HepG2 (cell line): ENCODE measurements around the gene SBK3.
"Not testable (repeated sequence)": the region's sequence is repeated elsewhere in the genome, so short reads cannot be mapped to it uniquely, and the experiment has no call there.

Source experiments
- CHD2 ChIP-seq: IDR thresholded peaks from 2 replicates; pipeline ENCODE4 v1.6.1; 2011; ENCODE audit warnings: low read depth, low read length, improper control_type of control experiment
- CTCF ChIP-seq: sonication (generic); formaldehyde crosslinking; IDR thresholded peaks from 2 replicates; pipeline ENCODE4 v1.5.0; 2020; ENCODE audit warnings: mild to moderate bottlenecking, missing genetic modification reagents, moderate library complexity
- EP300 ChIP-seq, 3 experiments: sonication (generic) in 1 of 3; formaldehyde crosslinking in 1 of 3; IDR thresholded peaks; 2 replicates each; pipeline versions ENCODE4 v1.5.1 to v1.6.1; 2011 to 2020; ENCODE audit warnings: low read depth in 2 of 3, low read length in 2 of 3, borderline replicate concordance in 1 of 3, improper control_type of control experiment in 1 of 3, mild to moderate bottlenecking in 1 of 3, missing genetic modification reagents in 1 of 3, moderate library complexity in 1 of 3
- FOSL2 ChIP-seq: sonication (generic); formaldehyde crosslinking; IDR thresholded peaks from 2 replicates; pipeline ENCODE4 v1.4.0; 2020; ENCODE audit warnings: missing genetic modification reagents
- HDAC2 ChIP-seq: sonication (generic); formaldehyde crosslinking; IDR thresholded peaks from 2 replicates; pipeline ENCODE4 v1.4.0; 2020; ENCODE audit warnings: missing genetic modification reagents
- HOXA9 ChIP-seq: sonication (generic); formaldehyde crosslinking; IDR thresholded peaks from 2 replicates; pipeline ENCODE4 v1.8.1; 2022; ENCODE audit warnings: missing genetic modification reagents, mild to moderate bottlenecking, moderate library complexity, borderline replicate concordance
- NFIC ChIP-seq: IDR thresholded peaks from 2 replicates; pipeline ENCODE4 v1.6.1; 2012; ENCODE audit warnings: mild to moderate bottlenecking, low read length, inconsistent platforms
- POLR2A ChIP-seq, 2 experiments: IDR thresholded peaks; 2 replicates each; pipeline ENCODE4 v1.6.1; 2011; ENCODE audit warnings: low read depth in 2 of 2, low read length in 2 of 2, mild to moderate bottlenecking in 1 of 2, moderate library complexity in 1 of 2; ENCODE audit not compliant: insufficient read depth in 1 of 2
- RAD51 ChIP-seq: fragments of 450-650 bp; IDR thresholded peaks from 2 replicates; pipeline ENCODE4 v1.6.1; 2016; ENCODE audit warnings: borderline replicate concordance
- ZBTB2 ChIP-seq: sonication (generic); formaldehyde crosslinking; IDR thresholded peaks from 2 replicates; pipeline ENCODE4 v1.8.0; 2022; ENCODE audit warnings: low read depth, missing genetic modification reagents
- ZNF274 ChIP-seq: sonication (generic); formaldehyde crosslinking; IDR thresholded peaks from 2 replicates; pipeline ENCODE4 v1.5.1; 2020; ENCODE audit warnings: mild to moderate bottlenecking, missing genetic modification reagents
- ZNF552 ChIP-seq: sonication (generic); formaldehyde crosslinking; IDR thresholded peaks from 2 replicates; pipeline ENCODE4 v1.9.0; 2022; ENCODE audit warnings: missing genetic modification reagents, mild to moderate bottlenecking, borderline replicate concordance
- TF ChIP-seq, protein P1 (sequence below), 2 experiments: sonication (generic) in 1 of 2; formaldehyde crosslinking in 1 of 2; IDR thresholded peaks; 2 replicates each; pipeline versions ENCODE4 v1.5.1 to v1.6.1; 2011 to 2020; ENCODE audit warnings: borderline replicate concordance in 1 of 2, low read depth in 1 of 2, low read length in 1 of 2, mild to moderate bottlenecking in 1 of 2, missing genetic modification reagents in 1 of 2, moderate library complexity in 1 of 2

DNA sequence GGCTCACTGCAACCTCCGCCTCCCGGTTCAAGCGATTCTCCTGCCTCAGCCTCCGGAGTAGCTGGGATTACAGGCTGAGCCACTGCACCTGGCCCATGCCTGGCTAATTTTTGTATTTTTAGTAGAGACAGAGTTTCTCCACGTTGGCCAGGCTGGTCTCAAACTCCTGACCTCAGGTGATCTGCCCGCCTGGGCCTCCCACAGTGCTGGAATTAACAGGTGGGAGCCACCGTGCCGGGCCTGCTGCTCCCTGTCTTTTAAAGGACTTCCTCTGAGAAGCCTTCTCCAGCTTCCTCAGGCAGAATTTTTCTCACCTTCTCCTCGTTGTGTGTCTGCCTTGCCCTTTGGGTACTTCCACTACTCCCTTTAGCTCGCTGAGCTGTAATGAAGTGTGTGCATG, 48.5 kb downstream of the SBK3 start:
- TF ChIP-seq HDAC2; ZBTB2 (CRISPR knock-in tag); RAD51; NFIC; HOXA9 (CRISPR knock-in tag); EP300 (IDR thresholded peaks at IDR 0.05; ENCODE audit: low read depth in 2 of 2, low read length in 2 of 2); EP300 (CRISPR knock-in tag; IDR thresholded peaks at IDR 0.05; ENCODE audit: borderline replicate concordance); POLR2A (IDR thresholded peaks at IDR 0.05; ENCODE audit: insufficient read depth in 1 of 2, low read depth in 2 of 2, low read length in 2 of 2); CTCF (CRISPR knock-in tag); ZNF552; CHD2; FOSL2 (CRISPR knock-in tag); ZNF274 (CRISPR knock-in tag): not testable (repeated sequence)
- TF ChIP-seq, protein P1, sequence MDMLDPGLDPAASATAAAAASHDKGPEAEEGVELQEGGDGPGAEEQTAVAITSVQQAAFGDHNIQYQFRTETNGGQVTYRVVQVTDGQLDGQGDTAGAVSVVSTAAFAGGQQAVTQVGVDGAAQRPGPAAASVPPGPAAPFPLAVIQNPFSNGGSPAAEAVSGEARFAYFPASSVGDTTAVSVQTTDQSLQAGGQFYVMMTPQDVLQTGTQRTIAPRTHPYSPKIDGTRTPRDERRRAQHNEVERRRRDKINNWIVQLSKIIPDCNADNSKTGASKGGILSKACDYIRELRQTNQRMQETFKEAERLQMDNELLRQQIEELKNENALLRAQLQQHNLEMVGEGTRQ (IDR thresholded peaks at IDR 0.05; ENCODE audit: low read depth, low read length) = not testable (repeated sequence)
- TF ChIP-seq, protein P1 (CRISPR knock-in tag; IDR thresholded peaks at IDR 0.05; ENCODE audit: borderline replicate concordance) = not testable (repeated sequence)
